OCI-LY7 (cell line): ENCODE measurements around the gene ECSIT. TPM values are rescaled to one million over a fixed set of nuclear protein-coding genes. Genes with fewer than 3 reads are reported as not detected.

ENCODE experiments used
- BruUV-seq: library from RNA; stranded (reverse); fragments of 400-500 nt; replicated peaks from 2 replicates; lab custom pipeline; 2021; lab: Mats Ljungman, UMichigan
- CTCF ChIA-PET: fragments of 300-600 bp; sonication (Branson Sonifier 250); formaldehyde crosslinking; loops from one replicate; lab custom pipeline; 2022; ENCODE audit warnings: antibody characterized with exemption; ENCODE audit not compliant: unreplicated experiment; lab: Charles Lee
- POLR2A ChIA-PET: fragments of 300-600 bp; sonication (Branson Sonifier 250); formaldehyde crosslinking; loops from one replicate; lab custom pipeline; 2022; ENCODE audit warnings: antibody characterized with exemption; lab: Charles Lee
- DNase-seq: peaks from one replicate; pipeline ENCODE4 v3.0.0-alpha.2; 2015; ENCODE audit warnings: low spot score
- H2AFZ ChIP-seq: fragments of 200-600 bp; sonication (generic), shearing (Covaris generic); 2 replicates; pipeline ENCODE4 v1.6.1; 2014; ENCODE audit warnings: mild to moderate bottlenecking, antibody characterized with exemption, low read length, moderate library complexity
- H3K27ac ChIP-seq: fragments of 200-600 bp; sonication (generic); 2 replicates; pipeline ENCODE4 v1.5.1; 2014; ENCODE audit warnings: mixed run types, low read depth, mild to moderate bottlenecking, moderate library complexity, low read length, inconsistent platforms; ENCODE audit not compliant: poor library complexity, severe bottlenecking
- H3K36me3 ChIP-seq: fragments of 200-600 bp; sonication (generic); 2 replicates; pipeline ENCODE4 v1.6.1; 2014; ENCODE audit warnings: mild to moderate bottlenecking, antibody characterized with exemption, low read length, moderate library complexity, mixed read lengths; ENCODE audit not compliant: insufficient read depth
- H3K4me1 ChIP-seq: fragments of 200-600 bp; sonication (generic); 2 replicates; pipeline ENCODE4 v1.5.1; 2014; ENCODE audit warnings: mild to moderate bottlenecking, low read length; ENCODE audit not compliant: insufficient read depth, poor library complexity, severe bottlenecking
- H3K4me2 ChIP-seq: fragments of 200-600 bp; sonication (generic); 2 replicates; pipeline ENCODE4 v1.6.1; 2014; ENCODE audit warnings: mild to moderate bottlenecking, low read length
- H3K4me3 ChIP-seq: fragments of 200-600 bp; sonication (generic); 2 replicates; pipeline ENCODE4 v1.5.1; 2014; ENCODE audit warnings: mild to moderate bottlenecking, low read depth, low read length; ENCODE audit not compliant: poor library complexity, severe bottlenecking
- H3K79me2 ChIP-seq: fragments of 200-600 bp; sonication (generic); 2 replicates; pipeline ENCODE4 v1.6.1; 2016; ENCODE audit warnings: low read depth, mild to moderate bottlenecking, low read length, moderate library complexity, mixed read lengths; ENCODE audit not compliant: insufficient read depth
- H3K9me2 ChIP-seq: fragments of 200-600 bp; sonication (generic); 2 replicates; pipeline ENCODE4 v1.6.1; 2016; ENCODE audit warnings: mild to moderate bottlenecking, low read length, mixed read lengths; ENCODE audit not compliant: insufficient read depth
- H3K9me3 ChIP-seq: fragments of 200-600 bp; sonication (generic); 2 replicates; pipeline ENCODE4 v1.6.1; 2014; ENCODE audit warnings: mild to moderate bottlenecking, mixed run types, low read length, mixed read lengths
- H4K20me1 ChIP-seq: fragments of 200-600 bp; sonication (generic); 2 replicates; pipeline ENCODE4 v1.6.1; 2014; ENCODE audit warnings: mild to moderate bottlenecking, antibody characterized with exemption, low read length, moderate library complexity, mixed read lengths; ENCODE audit not compliant: insufficient read depth
- CTCF ChIP-seq: fragments of 200-600 bp; sonication (generic); conservative IDR thresholded peaks from 2 replicates; pipeline ENCODE4 v1.5.1; 2014; ENCODE audit warnings: mild to moderate bottlenecking, antibody characterized with exemption, low read length, moderate library complexity, mixed read lengths
- EZH2phosphoT487 ChIP-seq: fragments of 200-600 bp; sonication (generic); IDR thresholded peaks from 2 replicates; pipeline ENCODE4 v1.6.1; 2018; ENCODE audit warnings: low read depth, borderline replicate concordance, mild to moderate bottlenecking, mixed run types, antibody characterized with exemption, low read length, moderate library complexity, mixed read lengths
- intact Hi-C: fragments of 100-400 bp; cut with micrococcal nuclease; formaldehyde crosslinking; loops from one replicate; pipeline ENCODE4 v1.10.0; 2022; ENCODE audit not compliant: unreplicated experiment
- total RNA-seq, 2 experiments: library from RNA; depleted of rRNA in 1 of 2; stranded (reverse); fragments of >200 nt in 1 of 2; shearing (Covaris generic) in 1 of 2; gene quantifications; 2 replicates each; pipeline ENCODE4 v1.2.3, GENCODE V29; 2014 to 2022

ECSIT gene
- total RNA-seq, 2 experiments from 2014 or later, result 40.6 to 59.5 TPM

GRCh38 chr19:11496391-11497163, 32.4 kb downstream of the ECSIT start:
- Histone ChIP-seq H2AFZ (no peak overlapping the region), H4K20me1 (no peaks in the 10 kb centered on the region), H3K4me3 (no peak overlapping the region), H3K9me3 (no peaks in the 10 kb centered on the region), H3K9me2 (no peaks in the 10 kb centered on the region), H3K36me3 (peaks cover 37% of the 10 kb centered on the region), H3K79me2 (no peaks in the 10 kb centered on the region), H3K4me1 (no peaks in the 10 kb centered on the region), H3K27ac (no peak overlapping the region), H3K4me2 (no peak overlapping the region)
- POLR2A ChIA-PET, result no interaction called here
- CTCF ChIA-PET, result no interaction called here
- BruUV-seq, result no TSS peak
- peak; percentile 77 for DNase-seq
- intact Hi-C loops, result loop anchor here (1.0 kb wide), 1 partner anchor 91 kb away; no protein-coding TSS in a partner anchor
- peak; percentile 95 for TF ChIP-seq CTCF
- no peak for TF ChIP-seq EZH2phosphoT487

- Histone ChIP-seq H3K9me2 (no peaks in the 10 kb centered on the region), H3K79me2 (no peaks in the 10 kb centered on the region), H3K4me2 (no peak overlapping the region), H3K4me3 (no peak overlapping the region), H2AFZ (no peak overlapping the region), H3K9me3 (no peaks in the 10 kb centered on the region), H3K36me3 (peaks cover 37% of the 10 kb centered on the region), H3K27ac (no peak overlapping the region), H4K20me1 (no peaks in the 10 kb centered on the region), H3K4me1 (no peaks in the 10 kb centered on the region)
- BruUV-seq, result no TSS peak
- POLR2A ChIA-PET, result no interaction called here
- DNase-seq, result no peak
- CTCF ChIA-PET, result no interaction called here
- intact Hi-C loops, result loop anchor here (1.0 kb wide), 1 partner anchor 91 kb away; no protein-coding TSS in a partner anchor
- TF ChIP-seq CTCF (no peak), EZH2phosphoT487 (no peak)
These were observed 33.0 kb downstream of the ECSIT start for GRCh38 chr19:11495885-11496284.

GRCh38 chr19:11495481-11495880, 33.5 kb downstream of the ECSIT start:
- ChIA-PET CTCF (no interaction called here), POLR2A (no interaction called here)
- Histone ChIP-seq H3K36me3 (peaks cover 37% of the 10 kb centered on the region), H3K4me3 (no peak overlapping the region), H3K79me2 (no peaks in the 10 kb centered on the region), H3K9me2 (no peaks in the 10 kb centered on the region), H3K4me1 (no peaks in the 10 kb centered on the region), H4K20me1 (no peaks in the 10 kb centered on the region), H3K9me3 (no peaks in the 10 kb centered on the region), H3K27ac (no peak overlapping the region), H2AFZ (no peak overlapping the region), H3K4me2 (no peak overlapping the region)
- no peak for DNase-seq
- TF ChIP-seq EZH2phosphoT487 (no peak), CTCF (no peak)
- no TSS peak for BruUV-seq
- intact Hi-C loops, result no loop called here
